ENCODE data around the gene IL17REL.

- TF ChIP-seq CTCF (IDR thresholded peaks at IDR 0.05 in 4 of 5, conservative IDR thresholded peaks at IDR 0.05 in 1 of 5) (no peak), POLR2A (IDR thresholded peaks at IDR 0.05) (no peak)
These were observed 8.0 kb upstream of the IL17REL start for GRCh38 chr22:50020606-50021005.
